AG09319 (cell line): ENCODE results near the gene KCNK3.

Source experiments
- DNase-seq: peaks from one replicate; pipeline ENCODE4 v3.0.0-alpha.2; 2010; ENCODE audit warnings: low read depth; ENCODE audit errors: extremely low read depth
- TF ChIP-seq, protein P1 (sequence below): IDR thresholded peaks from 2 replicates; pipeline ENCODE4 v1.5.1; 2011; ENCODE audit warnings: low read depth, mild to moderate bottlenecking, inconsistent platforms, low read length, moderate library complexity

KCNK3 gene

DNA sequence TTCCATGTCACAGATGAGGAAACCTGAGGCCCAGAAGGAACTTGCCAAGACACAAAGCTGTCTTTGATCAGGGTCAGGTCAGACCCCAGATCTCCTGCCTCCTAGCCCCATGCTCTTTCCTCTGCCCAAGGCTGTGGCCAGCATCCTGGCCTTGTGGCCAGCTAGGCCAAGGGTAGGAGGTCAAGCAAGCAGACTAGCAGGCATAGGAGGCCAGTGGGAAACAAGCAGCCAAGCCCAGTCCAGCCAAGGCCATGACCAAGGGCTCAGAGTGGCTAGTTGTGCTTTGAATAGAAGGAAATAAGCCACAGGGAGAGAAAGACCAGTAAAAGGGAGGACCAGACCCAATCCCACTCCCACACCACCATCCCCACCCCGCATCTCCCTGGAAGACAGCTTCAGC is 30.4 kb downstream of the KCNK3 start:
- TF ChIP-seq, protein P1, sequence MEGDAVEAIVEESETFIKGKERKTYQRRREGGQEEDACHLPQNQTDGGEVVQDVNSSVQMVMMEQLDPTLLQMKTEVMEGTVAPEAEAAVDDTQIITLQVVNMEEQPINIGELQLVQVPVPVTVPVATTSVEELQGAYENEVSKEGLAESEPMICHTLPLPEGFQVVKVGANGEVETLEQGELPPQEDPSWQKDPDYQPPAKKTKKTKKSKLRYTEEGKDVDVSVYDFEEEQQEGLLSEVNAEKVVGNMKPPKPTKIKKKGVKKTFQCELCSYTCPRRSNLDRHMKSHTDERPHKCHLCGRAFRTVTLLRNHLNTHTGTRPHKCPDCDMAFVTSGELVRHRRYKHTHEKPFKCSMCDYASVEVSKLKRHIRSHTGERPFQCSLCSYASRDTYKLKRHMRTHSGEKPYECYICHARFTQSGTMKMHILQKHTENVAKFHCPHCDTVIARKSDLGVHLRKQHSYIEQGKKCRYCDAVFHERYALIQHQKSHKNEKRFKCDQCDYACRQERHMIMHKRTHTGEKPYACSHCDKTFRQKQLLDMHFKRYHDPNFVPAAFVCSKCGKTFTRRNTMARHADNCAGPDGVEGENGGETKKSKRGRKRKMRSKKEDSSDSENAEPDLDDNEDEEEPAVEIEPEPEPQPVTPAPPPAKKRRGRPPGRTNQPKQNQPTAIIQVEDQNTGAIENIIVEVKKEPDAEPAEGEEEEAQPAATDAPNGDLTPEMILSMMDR: no peak

DNA sequence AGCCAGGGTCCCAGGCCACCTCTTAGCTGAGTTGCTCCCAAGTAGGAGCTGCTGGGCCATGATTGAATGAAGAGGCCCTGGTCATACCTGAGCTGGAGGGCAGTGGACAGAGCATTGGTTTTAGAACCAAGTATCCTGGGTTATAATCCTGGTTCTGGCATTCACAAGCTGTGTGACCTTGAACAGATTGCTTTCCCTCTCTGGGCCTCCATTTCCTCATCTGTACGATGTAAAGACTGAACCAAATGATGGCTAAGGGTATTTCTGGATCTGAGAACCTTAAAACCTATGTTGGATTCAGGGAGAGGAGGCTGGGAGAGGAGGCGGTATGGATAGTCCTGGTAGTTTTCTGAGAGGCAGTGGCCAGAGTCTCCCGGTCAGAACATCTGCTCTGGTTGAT is 31.0 kb downstream of the KCNK3 start:
- TF ChIP-seq, protein P1: no peak
- DNase-seq: no peak

More for the DNA sequence above, 30.4 kb downstream of the KCNK3 start:
- DNase-seq: no peak

GRCh38 chr2:26723991-26724750 is 31.6 kb downstream of the KCNK3 start:
- DNase-seq: peak; percentile 47
- TF ChIP-seq, protein P1: no peak

- TF ChIP-seq, protein P1: no peak
- no peak for DNase-seq
Measured at GRCh38 chr2:26724784-26725520, 32.4 kb downstream of the KCNK3 start.

DNA sequence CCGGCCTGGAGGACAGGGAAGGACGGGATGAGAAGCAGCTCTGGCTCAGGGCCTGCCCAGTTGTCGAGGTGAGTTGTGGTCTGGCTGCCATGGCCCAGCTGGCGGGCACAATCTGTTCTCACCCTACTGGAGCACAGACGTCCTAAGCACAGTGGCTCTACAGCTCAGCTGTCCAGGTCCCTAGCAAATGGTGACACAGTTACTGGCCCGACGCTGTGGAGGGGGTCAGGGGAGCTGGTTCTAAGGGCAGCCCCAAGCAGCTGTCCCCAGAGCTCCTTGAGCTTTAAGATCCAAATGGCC is 32.9 kb downstream of the KCNK3 start:
- TF ChIP-seq, protein P1: no peak
- DNase-seq: no peak

DNA sequence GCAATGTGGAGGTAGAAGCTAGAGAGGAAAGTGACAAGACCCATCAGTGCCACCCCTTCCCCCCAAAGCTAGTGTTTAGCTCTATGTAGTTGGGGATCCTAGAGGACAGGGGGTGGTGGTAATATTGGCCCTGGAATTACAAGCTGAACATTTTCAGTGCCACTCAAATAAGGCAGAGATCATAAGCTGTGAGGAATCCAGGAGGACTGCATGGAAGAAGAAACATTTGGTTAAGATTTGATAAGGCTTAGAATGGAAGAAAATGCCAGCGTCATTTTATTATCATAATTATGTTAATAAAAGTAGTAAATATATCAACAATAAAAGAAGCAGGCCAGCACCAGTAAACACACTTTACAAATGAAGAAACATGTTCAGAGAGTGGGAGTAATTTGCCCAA is 33.7 kb downstream of the KCNK3 start:
- DNase-seq: no peak
- TF ChIP-seq, protein P1: no peak
